Hepatocyte (in vitro differentiated cells): ENCODE results near the gene GPR22. TPM values are rescaled to one million over a fixed set of nuclear protein-coding genes. Genes with fewer than 3 reads are reported as not detected.

Experiments
- DNase-seq: peaks from one replicate; pipeline ENCODE4 v3.0.0-alpha.2; 2016; ENCODE audit warnings: low spot score
- H2AFZ ChIP-seq: fragments of 200-600 bp; sonication (generic); 2 replicates; pipeline ENCODE4 v1.6.0; 2016; ENCODE audit warnings: antibody characterized with exemption, mild to moderate bottlenecking
- H3K27ac ChIP-seq: fragments of 200-600 bp; sonication (generic); 2 replicates; pipeline ENCODE4 v1.5.1; 2016; ENCODE audit warnings: mild to moderate bottlenecking
- H3K27me3 ChIP-seq: fragments of 200-600 bp; sonication (generic); 2 replicates; pipeline ENCODE4 v1.6.1; 2016
- H3K36me3 ChIP-seq: fragments of 200-600 bp; sonication (generic); replicated peaks from 2 replicates; pipeline ENCODE4 v1.5.1; 2016; ENCODE audit warnings: low read depth; ENCODE audit not compliant: insufficient read depth
- H3K4me1 ChIP-seq: fragments of 200-600 bp; sonication (generic); 2 replicates; pipeline ENCODE4 v1.5.1; 2016; ENCODE audit warnings: mild to moderate bottlenecking, moderate library complexity; ENCODE audit not compliant: insufficient read depth
- H3K4me2 ChIP-seq: fragments of 200-600 bp; sonication (generic); 2 replicates; pipeline ENCODE4 v1.6.0; 2016
- H3K4me3 ChIP-seq: fragments of 200-600 bp; sonication (generic); 2 replicates; pipeline ENCODE4 v1.5.1; 2016; ENCODE audit warnings: mild to moderate bottlenecking
- H3K79me2 ChIP-seq: fragments of 200-600 bp; sonication (generic); 2 replicates; pipeline ENCODE4 v1.6.0; 2017; ENCODE audit warnings: mild to moderate bottlenecking
- H3K9me2 ChIP-seq: fragments of 200-600 bp; sonication (generic); replicated peaks from 2 replicates; pipeline ENCODE4 v1.6.0; 2017; ENCODE audit warnings: mild to moderate bottlenecking; ENCODE audit not compliant: insufficient read depth
- H3K9me3 ChIP-seq: fragments of 200-600 bp; sonication (generic); 2 replicates; pipeline ENCODE4 v1.5.1; 2016; ENCODE audit warnings: low read depth, mild to moderate bottlenecking
- H4K20me1 ChIP-seq: fragments of 200-600 bp; sonication (generic); 2 replicates; pipeline ENCODE4 v1.6.0; 2016; ENCODE audit warnings: mild to moderate bottlenecking; ENCODE audit not compliant: insufficient read depth, poor library complexity, severe bottlenecking
- EZH2 ChIP-seq: fragments of 200-600 bp; sonication (generic); IDR thresholded peaks from 2 replicates; pipeline ENCODE4 v1.6.1; 2016; ENCODE audit warnings: antibody characterized with exemption, mild to moderate bottlenecking, borderline replicate concordance
- EZH2phosphoT487 ChIP-seq: fragments of 200-600 bp; sonication (generic); IDR thresholded peaks from one replicate; pipeline ENCODE4 v1.6.1; 2018; ENCODE audit warnings: antibody characterized with exemption, mild to moderate bottlenecking, low read depth, moderate library complexity; ENCODE audit not compliant: unreplicated experiment, severe bottlenecking
- WGBS: methylation state at CpG from one replicate; pipeline ENCODE4 v1.1.6; 2016; ENCODE audit warnings: low lambda C conversion rate; ENCODE audit errors: missing lambda C conversion rate; 5-methylcytosine and 5-hydroxymethylcytosine counted together
- polyA plus RNA-seq: library from polyadenylated mRNA; unstranded; fragments of >200 nt; fragmentation: Nextera tagmentation; extraction: Ambion mirVana; gene quantifications from 2 replicates; pipeline ENCODE4 v1.2.1, GENCODE V29; 2016
- total RNA-seq: library from RNA; depleted of rRNA; stranded (reverse); fragments of >200 nt; gene quantifications from 2 replicates; pipeline ENCODE4 v1.2.3, GENCODE V29; 2014
- TF ChIP-seq, protein P1 (sequence below): fragments of 200-600 bp; sonication (generic); IDR thresholded peaks from 2 replicates; pipeline ENCODE4 v1.5.1; 2016; ENCODE audit warnings: antibody characterized with exemption, mild to moderate bottlenecking; ENCODE audit not compliant: poor library complexity

The GPR22 gene
- total and polyA plus RNA-seq, 2 experiments from 2014 or later: 0.07 to 0.27 TPM

DNA sequence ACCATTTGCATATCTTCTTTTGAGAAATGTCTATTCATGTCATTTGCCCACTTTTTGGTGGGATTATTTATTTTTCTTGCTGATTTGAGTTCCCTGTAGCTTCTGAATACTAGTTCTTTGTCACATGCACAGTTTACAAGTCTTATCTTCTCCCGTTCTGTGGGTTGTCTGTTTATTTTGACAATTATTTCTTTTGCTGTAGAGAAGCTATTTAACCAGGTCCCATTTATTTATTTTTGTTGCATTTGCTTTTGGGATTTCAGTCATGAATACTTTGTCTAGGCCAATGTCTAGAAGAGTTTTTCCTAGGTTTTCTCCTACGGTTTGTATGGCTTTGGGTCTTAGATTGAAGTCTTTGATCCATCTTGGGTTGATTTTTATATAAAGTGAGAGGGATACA, 32.9 kb downstream of the GPR22 start:
- 73% methylated on average over 2 of the region's 2 CpGs for WGBS
- Histone ChIP-seq H3K4me2 (no peak overlapping the region), H3K36me3 (no peaks in the 10 kb centered on the region), H3K79me2 (peaks cover 10% of the 10 kb centered on the region), H3K27me3 (no peaks in the 10 kb centered on the region), H3K4me3 (no peak overlapping the region), H3K27ac (no peak overlapping the region), H3K9me2 (no peaks in the 10 kb centered on the region), H2AFZ (no peak overlapping the region), H3K4me1 (peaks cover 3% of the 10 kb centered on the region), H4K20me1 (no peaks in the 10 kb centered on the region), H3K9me3 (no peaks in the 10 kb centered on the region)
- DNase-seq: no peak
- TF ChIP-seq EZH2: no peak
- no peak for TF ChIP-seq EZH2phosphoT487
- TF ChIP-seq, protein P1, sequence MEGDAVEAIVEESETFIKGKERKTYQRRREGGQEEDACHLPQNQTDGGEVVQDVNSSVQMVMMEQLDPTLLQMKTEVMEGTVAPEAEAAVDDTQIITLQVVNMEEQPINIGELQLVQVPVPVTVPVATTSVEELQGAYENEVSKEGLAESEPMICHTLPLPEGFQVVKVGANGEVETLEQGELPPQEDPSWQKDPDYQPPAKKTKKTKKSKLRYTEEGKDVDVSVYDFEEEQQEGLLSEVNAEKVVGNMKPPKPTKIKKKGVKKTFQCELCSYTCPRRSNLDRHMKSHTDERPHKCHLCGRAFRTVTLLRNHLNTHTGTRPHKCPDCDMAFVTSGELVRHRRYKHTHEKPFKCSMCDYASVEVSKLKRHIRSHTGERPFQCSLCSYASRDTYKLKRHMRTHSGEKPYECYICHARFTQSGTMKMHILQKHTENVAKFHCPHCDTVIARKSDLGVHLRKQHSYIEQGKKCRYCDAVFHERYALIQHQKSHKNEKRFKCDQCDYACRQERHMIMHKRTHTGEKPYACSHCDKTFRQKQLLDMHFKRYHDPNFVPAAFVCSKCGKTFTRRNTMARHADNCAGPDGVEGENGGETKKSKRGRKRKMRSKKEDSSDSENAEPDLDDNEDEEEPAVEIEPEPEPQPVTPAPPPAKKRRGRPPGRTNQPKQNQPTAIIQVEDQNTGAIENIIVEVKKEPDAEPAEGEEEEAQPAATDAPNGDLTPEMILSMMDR: no peak

DNA sequence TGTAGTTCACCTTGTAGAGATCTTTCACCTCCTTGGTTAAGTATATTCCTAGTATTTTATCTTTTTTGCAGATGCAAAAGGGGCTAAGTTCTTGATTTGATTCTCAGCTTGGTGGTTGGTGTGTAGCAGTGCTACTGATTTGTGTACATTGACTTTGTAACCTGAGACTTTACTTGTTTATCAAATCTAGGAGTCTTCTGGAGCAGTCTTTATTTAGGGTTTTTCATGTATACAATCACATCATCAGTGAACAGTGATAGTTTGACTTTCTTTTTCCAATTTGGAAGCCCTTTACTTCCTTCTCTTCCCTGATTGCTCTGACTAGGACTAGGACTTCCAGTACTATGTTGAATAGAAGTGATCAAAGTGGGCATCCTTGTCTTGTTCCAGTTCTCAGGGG, 33.8 kb downstream of the GPR22 start:
- H3K9me2 ChIP-seq: no peaks in the 10 kb centered on the region
- H3K27ac ChIP-seq: no peak overlapping the region

DNA sequence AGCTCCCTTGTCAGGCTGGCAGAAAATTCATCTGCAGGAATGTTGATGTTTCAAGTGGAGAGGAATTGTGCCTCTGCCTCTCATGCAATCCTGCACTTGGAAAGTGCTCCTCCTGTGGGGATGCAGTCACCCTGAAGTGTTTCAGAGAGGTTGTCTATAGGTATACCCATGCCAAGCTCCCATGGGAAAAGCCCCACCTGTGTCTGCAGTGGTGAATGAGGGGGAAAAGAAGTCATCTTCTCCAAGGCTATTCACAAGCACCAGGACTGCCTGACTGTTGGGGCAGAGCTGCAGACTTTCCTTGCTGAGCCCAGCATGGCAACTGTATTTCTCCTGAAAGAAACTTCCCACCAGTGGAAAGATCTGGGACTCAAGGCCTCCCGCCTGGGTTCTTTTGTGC, 35.5 kb downstream of the GPR22 start:
- H3K4me2 ChIP-seq: no peak overlapping the region
- no peak for DNase-seq
- H3K79me2 ChIP-seq: peaks cover 2% of the 10 kb centered on the region
- no peak overlapping the region for H3K27ac ChIP-seq
- TF ChIP-seq EZH2phosphoT487 (no peak), EZH2 (no peak)
- TF ChIP-seq, protein P1: no peak
- peaks cover 3% of the 10 kb centered on the region for H3K4me1 ChIP-seq
- H4K20me1 ChIP-seq: no peaks in the 10 kb centered on the region
- no peak overlapping the region for H2AFZ ChIP-seq
- no peaks in the 10 kb centered on the region for H3K9me2 ChIP-seq
- H3K9me3 ChIP-seq: no peaks in the 10 kb centered on the region
- H3K36me3 ChIP-seq: no peaks in the 10 kb centered on the region
- H3K4me3 ChIP-seq: no peak overlapping the region
- no peaks in the 10 kb centered on the region for H3K27me3 ChIP-seq
- 100% methylated on average over 1 of the region's 1 CpG for WGBS

More for the DNA sequence above, 33.8 kb downstream of the GPR22 start:
- peaks cover 2% of the 10 kb centered on the region for H3K79me2 ChIP-seq
- no peak for DNase-seq
- peaks cover 3% of the 10 kb centered on the region for H3K4me1 ChIP-seq
- H3K4me3 ChIP-seq: no peak overlapping the region
- no peaks in the 10 kb centered on the region for H3K27me3 ChIP-seq
- no peaks in the 10 kb centered on the region for H3K9me3 ChIP-seq
- no peak overlapping the region for H2AFZ ChIP-seq
- no peak overlapping the region for H3K4me2 ChIP-seq
- no peaks in the 10 kb centered on the region for H3K36me3 ChIP-seq
- H4K20me1 ChIP-seq: no peaks in the 10 kb centered on the region
- TF ChIP-seq, protein P1: no peak
- TF ChIP-seq EZH2 (no peak), EZH2phosphoT487 (no peak)
